Measurements from ENCODE around the gene NR3C2. TPM values are rescaled to one million over a fixed set of nuclear protein-coding genes. Genes with fewer than 3 reads are reported as not detected.

Gene NR3C2
- 0.12 and 0.16 TPM in 2 replicates for total RNA-seq (2022)
- Bru-seq, nascent RNA = percentile 18 among the genes with signal in this experiment
- percentile 13 among the genes with signal in this experiment for BruChase-seq, experiment 1, labeled RNA remaining after a 2-hour chase
- percentile 7 among the genes with signal in this experiment for BruChase-seq, experiment 2, labeled RNA remaining after a 6-hour chase
- long read RNA-seq = 0 reads

DNA sequence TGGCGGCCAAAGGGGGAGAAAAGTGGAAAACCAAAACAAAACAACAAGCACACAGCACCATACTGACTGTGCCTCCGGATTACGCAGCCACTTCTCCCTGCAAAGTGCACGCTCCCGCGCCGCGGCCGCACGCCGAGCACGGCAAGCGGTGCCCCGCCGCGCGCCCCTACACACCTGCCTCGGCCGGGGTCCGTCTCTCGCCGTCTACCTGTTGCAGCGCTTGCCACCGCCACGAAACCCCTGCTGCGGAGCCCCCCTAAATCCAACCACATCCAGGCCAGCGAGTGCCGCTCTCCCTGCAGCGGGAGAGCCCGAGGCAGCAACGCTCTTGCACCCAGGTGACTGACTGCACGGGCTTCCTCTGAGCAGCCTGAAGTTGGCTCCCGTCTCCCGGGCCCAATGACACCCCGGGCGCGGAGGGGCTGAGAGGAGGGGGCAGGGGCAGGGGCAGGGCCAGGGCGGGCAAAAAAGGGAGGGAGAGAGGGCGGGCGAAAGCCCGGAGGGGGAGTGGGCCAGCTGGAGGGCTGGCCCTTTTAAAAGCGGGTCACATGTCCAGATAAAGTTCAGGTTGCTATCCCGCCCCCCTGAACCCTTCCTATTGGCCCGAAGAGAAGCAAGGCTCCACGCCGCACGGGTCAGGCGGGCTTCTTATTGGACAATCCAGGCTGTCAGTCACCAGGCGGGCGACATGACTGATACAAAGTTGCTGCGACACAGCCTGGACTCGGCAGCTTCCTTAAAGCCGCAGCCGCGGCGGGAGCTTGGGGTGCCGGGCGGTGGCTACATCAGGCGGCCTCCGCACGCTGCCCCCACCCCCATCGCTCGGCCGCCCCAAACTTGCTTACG is at the start of gene NR3C2:
NR3C2 (minus strand) TSS at position 429 of the 846 bp plus-strand sequence.
- H3K4me3 Mint-ChIP-seq (ENCODE audit: unreplicated experiment) = peak within 1 kb of the TSS; percentile 84
- DNase-seq = peak; percentile 95 to 98

DNA sequence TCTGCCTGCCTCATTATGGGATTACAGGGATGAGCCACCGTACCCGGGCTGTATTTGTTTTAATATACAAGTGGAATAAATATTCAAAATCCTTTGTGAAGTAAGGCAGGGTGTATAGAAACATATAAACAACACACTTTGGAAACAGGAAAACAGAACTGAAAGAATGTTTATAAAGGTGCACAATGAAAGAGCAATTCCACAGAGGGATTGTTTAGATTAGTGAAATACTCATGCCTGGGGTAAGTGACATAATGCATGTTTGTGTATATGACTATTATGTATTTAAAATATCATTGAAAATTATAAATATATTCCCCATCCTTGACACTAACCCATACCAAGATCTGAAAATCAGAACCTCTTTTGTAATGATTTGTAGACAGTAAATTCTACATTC is 45.0 kb upstream of the NR3C2 start:
- DNase-seq = no peak
- H3K27me3 Mint-ChIP-seq (ENCODE audit: insufficient read depth, unreplicated experiment) = no peaks in the 10 kb centered on the region
- Histone ChIP-seq H3K4me1 (no peaks in the 10 kb centered on the region), H3K4me3 (ENCODE audit: low read depth, low read length) (no peak overlapping the region), H3K27me3 (replicated peaks; ENCODE audit: control insufficient read depth, insufficient read depth, low read length) (no peaks in the 10 kb centered on the region), H3K36me3 (ENCODE audit: control insufficient read depth, insufficient read depth, low read length) (no peaks in the 10 kb centered on the region), H3K9me3 (no peaks in the 10 kb centered on the region)
- no peaks in the 10 kb centered on the region for H3K4me1 Mint-ChIP-seq (ENCODE audit: low read depth, unreplicated experiment)
- TF ChIP-seq, protein P1, sequence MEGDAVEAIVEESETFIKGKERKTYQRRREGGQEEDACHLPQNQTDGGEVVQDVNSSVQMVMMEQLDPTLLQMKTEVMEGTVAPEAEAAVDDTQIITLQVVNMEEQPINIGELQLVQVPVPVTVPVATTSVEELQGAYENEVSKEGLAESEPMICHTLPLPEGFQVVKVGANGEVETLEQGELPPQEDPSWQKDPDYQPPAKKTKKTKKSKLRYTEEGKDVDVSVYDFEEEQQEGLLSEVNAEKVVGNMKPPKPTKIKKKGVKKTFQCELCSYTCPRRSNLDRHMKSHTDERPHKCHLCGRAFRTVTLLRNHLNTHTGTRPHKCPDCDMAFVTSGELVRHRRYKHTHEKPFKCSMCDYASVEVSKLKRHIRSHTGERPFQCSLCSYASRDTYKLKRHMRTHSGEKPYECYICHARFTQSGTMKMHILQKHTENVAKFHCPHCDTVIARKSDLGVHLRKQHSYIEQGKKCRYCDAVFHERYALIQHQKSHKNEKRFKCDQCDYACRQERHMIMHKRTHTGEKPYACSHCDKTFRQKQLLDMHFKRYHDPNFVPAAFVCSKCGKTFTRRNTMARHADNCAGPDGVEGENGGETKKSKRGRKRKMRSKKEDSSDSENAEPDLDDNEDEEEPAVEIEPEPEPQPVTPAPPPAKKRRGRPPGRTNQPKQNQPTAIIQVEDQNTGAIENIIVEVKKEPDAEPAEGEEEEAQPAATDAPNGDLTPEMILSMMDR (IDR thresholded peaks at IDR 0.05; ENCODE audit: insufficient read depth in 1 of 2, low read depth in 1 of 2, low read length in 1 of 2, severe bottlenecking in 1 of 2, unreplicated experiment in 1 of 2) = no peak
- no TSS peak for BruUV-seq (replicated peaks)
- H3K4me3 Mint-ChIP-seq (ENCODE audit: unreplicated experiment) = no peak overlapping the region
- ChIA-PET POLR2A (no interaction called here), CTCF (no interaction called here)
- H3K27ac Mint-ChIP-seq (ENCODE audit: unreplicated experiment) = no peak overlapping the region
- intact Hi-C loops (cut with micrococcal nuclease; ENCODE audit: unreplicated experiment) = no loop called here
- no peaks in the 10 kb centered on the region for H3K9me3 Mint-ChIP-seq (ENCODE audit: unreplicated experiment)
- H3K36me3 Mint-ChIP-seq (ENCODE audit: insufficient read depth, unreplicated experiment) = no peaks in the 10 kb centered on the region

More for the DNA sequence above, at the start of gene NR3C2:
- Histone ChIP-seq H3K36me3 (ENCODE audit: control insufficient read depth, insufficient read depth, low read length) (no peaks in the 10 kb centered on the region), H3K27me3 (replicated peaks; ENCODE audit: control insufficient read depth, insufficient read depth, low read length) (no peaks in the 10 kb centered on the region; the same call in 1 of the 2 replicates), H3K4me3 (ENCODE audit: low read depth, low read length) (peak within 1 kb of the TSS; percentile 76), H3K9me3 (no peaks in the 10 kb centered on the region), H3K4me1 (peaks cover 9% of the 10 kb centered on the region)
- H3K4me1 Mint-ChIP-seq (ENCODE audit: low read depth, unreplicated experiment) = peaks cover 8% of the 10 kb centered on the region
- intact Hi-C loops (cut with micrococcal nuclease; ENCODE audit: unreplicated experiment) = loop anchor here (1.0 to 10.0 kb wide), 4 partner anchors 97 to 823 kb away; no protein-coding TSS in a partner anchor
- peaks cover 6% of the 10 kb centered on the region for H3K36me3 Mint-ChIP-seq (ENCODE audit: insufficient read depth, unreplicated experiment)
- ChIA-PET CTCF (no interaction called here), POLR2A (interaction anchor here (0.5 to 0.7 kb wide), 2 partner anchors 11 to 124 kb away, joined by 3 to 9 read pairs; no protein-coding TSS in a partner anchor)
- no peak within 1 kb of the TSS for H3K27ac Mint-ChIP-seq (ENCODE audit: unreplicated experiment)
- BruUV-seq (replicated peaks) = no TSS peak
- peaks cover 26% of the 10 kb centered on the region for H3K27me3 Mint-ChIP-seq (ENCODE audit: insufficient read depth, unreplicated experiment)
- H3K9me3 Mint-ChIP-seq (ENCODE audit: unreplicated experiment) = no peaks in the 10 kb centered on the region
- TF ChIP-seq, protein P1 (IDR thresholded peaks at IDR 0.05; ENCODE audit: insufficient read depth in 1 of 2, low read depth in 1 of 2, low read length in 1 of 2, severe bottlenecking in 1 of 2, unreplicated experiment in 1 of 2) = no peak

DNA sequence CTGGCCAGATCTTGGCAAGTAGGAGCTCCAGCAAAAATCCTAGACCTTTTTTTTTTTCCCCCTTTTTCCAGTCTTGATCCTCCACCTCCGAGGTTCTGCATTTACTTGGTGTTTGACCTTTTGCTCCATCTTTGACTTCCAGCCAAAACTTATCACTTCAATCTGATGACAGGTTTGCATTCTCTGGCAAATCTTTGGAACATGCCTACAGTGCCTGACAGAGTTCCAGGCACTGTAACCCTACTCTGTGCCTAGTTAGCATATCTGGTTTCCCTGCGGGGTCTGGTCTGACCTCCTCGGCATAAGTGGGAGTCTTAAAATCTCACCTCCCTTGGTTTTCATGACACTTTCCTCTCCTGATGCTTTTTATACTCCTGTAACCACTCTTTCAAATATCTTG is 39.4 kb upstream of the NR3C2 start:
- no peak overlapping the region for H3K27ac Mint-ChIP-seq (ENCODE audit: unreplicated experiment)
- BruUV-seq (replicated peaks) = no TSS peak
- no peaks in the 10 kb centered on the region for H3K9me3 Mint-ChIP-seq (ENCODE audit: unreplicated experiment)
- no peaks in the 10 kb centered on the region for H3K4me1 Mint-ChIP-seq (ENCODE audit: low read depth, unreplicated experiment)
- POLR2A ChIA-PET = no interaction called here
- Histone ChIP-seq H3K36me3 (ENCODE audit: control insufficient read depth, insufficient read depth, low read length) (no peaks in the 10 kb centered on the region), H3K9me3 (no peaks in the 10 kb centered on the region), H3K4me3 (ENCODE audit: low read depth, low read length) (no peak overlapping the region), H3K27me3 (replicated peaks; ENCODE audit: control insufficient read depth, insufficient read depth, low read length) (no peaks in the 10 kb centered on the region), H3K4me1 (no peaks in the 10 kb centered on the region)
- intact Hi-C loops (cut with micrococcal nuclease; ENCODE audit: unreplicated experiment) = no loop called here
- no peak for DNase-seq
- CTCF ChIA-PET = no interaction called here
- no peaks in the 10 kb centered on the region for H3K36me3 Mint-ChIP-seq (ENCODE audit: insufficient read depth, unreplicated experiment)
- TF ChIP-seq, protein P1 (IDR thresholded peaks at IDR 0.05; ENCODE audit: insufficient read depth in 1 of 2, low read depth in 1 of 2, low read length in 1 of 2, severe bottlenecking in 1 of 2, unreplicated experiment in 1 of 2) = no peak
- no peak overlapping the region for H3K4me3 Mint-ChIP-seq (ENCODE audit: unreplicated experiment)
- H3K27me3 Mint-ChIP-seq (ENCODE audit: insufficient read depth, unreplicated experiment) = no peaks in the 10 kb centered on the region
